GM21528 (cell line): ENCODE measurements around the gene NKAIN1.
"Not testable (repeated sequence)": the region's sequence is repeated elsewhere in the genome, so short reads cannot be mapped to it uniquely, and the experiment has no call there.

Experiments
- ATAC-seq: cut with Tn5 transposase; IDR thresholded peaks from one replicate; pipeline ENCODE4 v1.9.1; 2021; ENCODE audit warnings: mild to moderate bottlenecking, moderate library complexity; ENCODE audit not compliant: unreplicated experiment, low FRiP score

NKAIN1 gene

DNA sequence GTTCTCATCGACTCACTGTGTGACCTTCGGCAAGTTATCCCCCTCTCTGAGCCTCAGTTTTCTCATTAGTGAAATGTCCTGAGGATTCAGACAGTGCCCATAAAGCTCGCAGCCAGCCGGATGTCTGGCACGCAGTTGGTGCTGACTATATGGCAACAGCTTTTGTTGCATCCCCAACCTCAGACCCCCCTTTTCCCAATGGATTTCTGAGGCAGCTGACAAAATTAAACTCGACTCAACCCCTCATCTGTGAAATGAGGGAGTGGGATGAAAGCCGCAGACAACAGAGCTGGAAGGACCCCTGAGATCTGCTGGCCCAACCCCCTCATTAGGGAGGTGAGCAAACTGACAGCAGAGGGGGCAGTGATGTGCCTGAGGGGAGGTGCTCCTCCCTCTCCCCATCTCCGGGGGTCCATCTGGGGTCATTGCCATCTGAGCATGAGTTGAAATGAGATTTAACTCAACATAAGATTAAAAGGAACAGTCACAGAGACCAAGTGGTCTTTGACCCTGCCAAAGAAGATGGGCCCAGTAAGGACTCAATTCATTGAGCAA, 40.4 kb downstream of the NKAIN1 start:
- no peak for ATAC-seq

DNA sequence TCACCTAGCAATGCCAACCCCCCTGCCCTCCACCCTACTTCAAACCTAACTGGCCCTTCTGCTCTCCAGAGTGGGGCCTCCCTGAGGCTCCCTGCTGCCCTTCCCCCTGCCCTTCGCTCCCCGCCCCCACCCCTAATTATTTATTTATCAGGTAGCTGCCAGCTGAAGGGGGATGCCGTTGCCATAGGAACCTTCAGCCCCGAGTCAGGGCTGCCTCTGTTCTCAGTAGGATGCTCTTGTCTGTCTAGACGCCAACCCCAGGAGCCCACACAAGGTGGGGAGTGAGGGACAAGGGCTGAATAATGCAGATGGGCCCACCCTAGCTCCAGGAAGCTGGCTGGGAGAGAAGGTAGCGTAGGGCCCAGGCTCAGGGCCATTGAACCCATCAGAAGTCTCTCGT, 41.1 kb downstream of the NKAIN1 start:
- ATAC-seq, result no peak

DNA sequence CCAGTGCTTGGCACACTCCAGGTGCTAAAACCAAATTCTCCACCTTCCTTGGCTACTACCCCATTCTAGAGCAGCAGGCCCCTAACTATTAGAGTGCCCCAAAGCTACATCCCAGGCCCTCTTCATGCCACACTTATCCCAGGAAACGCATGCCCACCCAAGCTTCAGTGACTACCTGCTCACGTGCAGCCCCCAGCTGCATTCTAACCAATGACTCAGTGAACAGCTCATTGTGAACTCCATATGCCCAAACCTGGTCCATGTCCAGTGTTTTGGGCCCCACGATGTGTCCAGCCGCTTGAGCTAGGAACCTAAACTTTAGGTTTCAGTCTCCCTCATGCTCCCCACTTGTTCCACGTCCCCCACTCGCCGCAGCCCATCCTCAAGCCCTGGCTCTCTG, 41.5 kb downstream of the NKAIN1 start:
- ATAC-seq, result no peak

DNA sequence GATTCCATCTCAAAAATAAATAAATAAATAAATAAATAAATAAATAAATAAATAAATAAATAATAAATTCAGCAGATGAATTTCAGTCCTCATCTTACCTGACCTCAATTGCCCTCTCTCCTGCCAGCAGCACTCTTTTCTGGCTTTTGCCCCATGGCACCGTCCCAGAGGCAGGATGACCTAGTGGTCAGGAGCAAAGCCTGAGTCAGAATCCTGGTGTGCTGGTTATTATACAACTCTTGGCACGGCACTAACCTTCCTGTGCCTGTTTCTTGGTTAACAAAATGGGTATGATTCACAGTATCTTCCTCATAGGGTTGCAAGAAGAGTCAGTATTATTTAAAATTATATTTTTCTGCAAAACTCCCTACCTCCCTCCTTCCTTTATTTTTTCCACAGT, 43.0 kb downstream of the NKAIN1 start:
- ATAC-seq, result no peak

DNA sequence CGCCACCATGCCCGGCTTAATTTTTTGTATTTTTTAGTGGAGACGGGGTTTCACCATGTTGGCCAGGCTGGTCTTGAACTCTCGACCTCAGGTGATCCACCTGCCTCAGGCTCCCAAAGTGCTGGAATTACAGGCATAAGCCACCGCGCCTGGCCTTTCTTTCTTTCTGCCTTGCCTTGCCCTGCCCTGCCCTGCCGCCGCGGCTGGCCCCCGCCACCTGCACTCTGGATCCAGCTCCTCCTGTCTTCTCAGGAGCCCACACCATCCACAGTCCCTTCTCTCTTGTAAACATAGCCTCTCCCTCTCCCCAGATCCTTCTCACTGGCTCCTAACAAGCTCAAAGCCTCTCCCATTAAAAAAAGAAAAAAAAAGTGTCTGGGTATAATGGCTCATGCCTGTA, 44.4 kb downstream of the NKAIN1 start:
- ATAC-seq, result not testable (repeated sequence)

DNA sequence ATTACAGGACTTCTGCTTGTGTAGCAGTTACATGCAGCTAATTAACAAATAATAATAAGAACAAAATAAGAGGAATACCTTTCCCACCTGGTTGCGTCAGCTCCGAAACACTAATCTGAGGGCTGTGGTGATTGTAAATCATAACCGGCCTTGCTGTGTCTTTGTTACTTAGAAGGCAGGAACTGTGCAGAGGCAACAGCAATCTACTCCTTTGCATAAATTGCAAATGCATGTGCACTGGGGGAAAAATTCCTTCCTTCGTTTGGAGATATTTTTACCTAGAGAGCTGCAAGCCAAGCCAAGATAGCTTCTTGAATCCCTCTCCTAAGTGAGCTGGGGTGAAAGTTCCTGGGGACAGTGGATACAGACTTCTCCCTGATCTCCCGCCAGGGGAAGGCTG, 46.0 kb downstream of the NKAIN1 start:
- ATAC-seq, result no peak

DNA sequence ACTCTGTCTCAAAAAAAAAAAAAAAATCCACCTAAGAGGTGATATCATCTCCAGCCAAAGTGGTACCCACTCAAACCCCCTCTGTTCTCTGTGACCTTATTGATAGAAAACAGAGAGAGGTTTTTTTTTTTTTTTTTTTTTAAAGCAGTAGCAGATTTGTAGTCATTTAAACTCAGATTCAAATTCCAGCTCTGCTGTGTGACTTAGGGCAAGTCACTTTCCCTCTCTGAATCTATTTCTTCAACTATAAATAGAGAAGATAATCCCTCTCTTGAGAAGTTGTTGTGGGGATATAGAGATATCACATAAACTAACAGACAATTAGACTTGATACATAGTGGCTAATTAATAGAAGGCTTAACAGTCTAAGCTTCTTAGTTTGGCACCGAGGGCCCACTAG, 48.4 kb downstream of the NKAIN1 start:
- ATAC-seq, result no peak

DNA sequence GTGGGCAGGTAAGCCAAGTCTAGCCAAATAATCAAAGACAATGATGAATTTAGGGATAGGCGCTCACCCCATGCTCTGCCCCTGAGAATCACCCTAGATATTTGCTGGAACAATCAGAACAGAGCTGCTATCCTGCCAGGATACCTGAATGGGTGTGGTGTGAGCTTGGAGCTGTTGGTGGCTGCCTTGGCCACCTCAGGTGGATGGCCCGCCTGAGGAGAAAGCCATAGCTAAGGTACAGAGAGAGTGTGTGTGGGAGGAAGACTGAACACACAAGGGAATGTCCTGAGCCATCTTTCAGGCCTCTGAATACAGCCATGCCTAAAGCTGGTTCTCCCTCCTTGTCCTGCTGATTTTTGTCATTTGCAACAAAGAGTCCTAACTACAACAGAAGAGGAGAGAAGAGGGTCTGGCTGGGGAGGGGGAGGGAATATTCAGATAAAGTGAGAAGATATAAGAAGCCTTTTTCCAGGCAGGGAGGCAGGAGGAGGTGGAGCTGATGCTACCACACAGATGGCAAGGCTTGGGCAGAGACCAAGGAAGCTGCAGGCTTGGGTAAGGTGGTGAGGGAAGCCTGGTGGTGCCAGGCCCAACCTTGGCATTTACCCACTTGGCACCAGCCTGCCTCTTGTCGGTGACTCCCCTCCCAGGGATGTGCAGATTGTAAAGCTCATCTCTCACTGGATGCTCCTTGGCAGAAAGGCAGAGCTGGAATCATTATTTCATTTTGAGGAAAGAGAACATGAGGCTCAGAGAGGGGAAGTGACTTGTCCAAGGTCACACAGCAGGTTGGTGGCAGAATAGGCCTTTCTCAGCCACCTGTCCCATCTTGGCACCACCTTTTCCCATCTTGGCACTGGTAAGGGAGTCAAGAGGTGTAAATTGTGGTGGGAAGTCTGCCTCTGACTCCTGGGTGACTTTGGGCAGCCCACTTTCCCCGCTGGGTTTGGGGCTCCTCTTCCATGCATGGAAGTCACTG, 49.7 kb downstream of the NKAIN1 start:
- ATAC-seq, result no peak

DNA sequence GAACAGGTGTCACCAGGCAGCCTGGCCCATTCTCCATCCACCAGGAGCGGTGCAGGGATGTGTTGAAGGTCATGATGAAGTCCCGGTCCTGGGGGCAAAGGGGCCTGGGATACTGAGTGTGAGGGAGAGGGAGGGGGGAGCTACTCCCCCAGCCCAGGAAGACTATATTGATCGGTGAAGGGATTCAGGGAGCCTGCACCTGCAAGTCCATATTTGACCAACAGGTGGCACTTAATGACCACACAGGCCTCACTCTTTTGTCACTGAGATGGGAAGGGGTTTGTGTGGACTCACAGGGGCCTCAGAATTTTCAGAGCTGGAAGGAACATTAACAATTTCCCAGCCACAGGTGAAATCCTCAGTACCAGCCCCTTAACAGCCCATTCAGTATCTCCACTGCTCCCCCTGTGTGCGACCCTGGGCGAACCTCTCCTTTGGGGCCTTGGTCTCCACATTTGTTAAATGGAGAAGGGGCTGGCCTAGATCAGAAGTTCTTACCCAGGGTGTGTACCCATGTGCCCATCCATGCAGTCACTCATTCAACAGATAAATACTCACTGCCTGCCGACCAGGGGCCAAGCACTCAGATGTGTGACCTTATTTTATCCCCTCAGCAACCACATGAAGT, 55.6 kb downstream of the NKAIN1 start:
- ATAC-seq, result no peak

DNA sequence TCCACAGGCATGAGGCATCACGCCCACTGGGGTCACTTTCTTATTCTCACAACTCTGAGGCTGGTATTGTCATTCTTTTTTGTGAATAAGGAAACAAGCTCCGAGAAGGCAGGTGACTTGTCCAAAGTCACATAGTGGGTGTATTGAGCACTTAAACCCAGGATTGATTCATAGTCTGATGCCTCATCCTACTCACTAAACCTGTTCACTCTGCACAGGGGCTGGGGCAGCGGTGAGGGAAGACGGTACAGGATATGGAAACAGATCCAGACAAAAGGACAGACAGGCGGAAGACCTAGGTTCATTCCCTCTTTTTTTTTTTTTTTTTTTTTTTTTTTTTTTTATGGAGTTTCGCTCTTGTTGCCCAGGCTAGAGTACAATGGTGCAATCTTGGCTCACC, 56.6 kb downstream of the NKAIN1 start:
- ATAC-seq, result no peak

DNA sequence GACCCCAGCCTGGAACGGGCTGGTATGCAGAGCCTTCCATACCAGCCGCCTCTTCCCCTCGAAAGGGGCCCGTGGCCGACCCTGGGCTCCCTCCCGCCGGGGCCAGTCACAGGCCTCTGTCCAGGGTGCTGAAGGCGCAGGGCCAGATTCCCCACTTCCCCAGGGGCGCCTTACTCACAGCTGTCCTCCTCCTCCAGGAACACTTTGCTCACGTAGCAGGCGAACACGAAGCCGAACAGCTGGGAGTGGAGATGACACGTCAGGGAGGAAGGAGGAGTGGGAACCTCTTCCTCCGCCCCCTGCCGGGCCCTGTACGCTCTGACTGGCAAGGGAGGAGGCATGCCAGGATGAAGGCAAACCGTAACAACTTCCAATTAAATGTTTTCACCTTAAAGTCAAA, 57.3 kb downstream of the NKAIN1 start:
- ATAC-seq, result no peak

DNA sequence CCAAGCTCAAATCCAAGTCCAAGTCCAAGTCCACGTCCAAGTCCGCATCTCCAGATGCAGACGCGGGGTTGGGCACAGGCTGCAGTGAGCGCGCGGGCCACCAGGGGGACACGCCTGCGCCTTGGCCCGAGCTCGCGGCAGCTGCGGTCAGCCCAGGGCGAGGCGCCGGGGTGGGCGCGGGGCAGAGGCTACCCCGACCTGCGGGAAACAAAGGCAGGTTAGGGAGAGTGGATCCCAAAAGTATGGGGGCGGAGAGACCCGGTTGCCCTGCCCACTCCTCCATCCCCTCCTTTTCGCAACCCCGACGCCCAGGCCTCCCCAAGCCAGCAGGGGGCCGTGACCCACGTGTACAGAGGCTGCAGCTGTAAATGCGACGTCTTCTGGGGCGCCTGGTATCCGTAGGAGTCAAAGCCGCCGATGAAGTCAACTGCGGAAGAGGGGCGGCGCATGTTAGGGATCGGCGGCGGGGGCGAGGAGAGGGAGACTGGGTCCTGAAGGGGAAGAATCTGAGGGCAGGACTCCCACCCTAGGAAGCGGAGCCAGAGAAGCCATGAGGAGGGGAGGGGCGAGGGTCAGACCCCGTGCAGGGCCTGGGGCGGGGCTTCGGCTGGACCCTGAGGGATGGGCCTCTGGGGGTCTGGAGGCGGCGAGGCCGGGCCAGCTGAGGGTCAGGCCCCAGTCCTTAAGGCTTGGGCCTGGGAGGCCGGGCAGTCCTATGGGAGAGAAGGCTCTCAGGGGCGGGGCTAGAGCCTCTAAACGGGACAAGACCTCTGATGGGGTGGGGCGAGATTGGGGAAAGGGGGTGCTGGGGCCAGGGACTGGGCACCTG, 58.0 kb downstream of the NKAIN1 start:
- ATAC-seq, result no peak

DNA sequence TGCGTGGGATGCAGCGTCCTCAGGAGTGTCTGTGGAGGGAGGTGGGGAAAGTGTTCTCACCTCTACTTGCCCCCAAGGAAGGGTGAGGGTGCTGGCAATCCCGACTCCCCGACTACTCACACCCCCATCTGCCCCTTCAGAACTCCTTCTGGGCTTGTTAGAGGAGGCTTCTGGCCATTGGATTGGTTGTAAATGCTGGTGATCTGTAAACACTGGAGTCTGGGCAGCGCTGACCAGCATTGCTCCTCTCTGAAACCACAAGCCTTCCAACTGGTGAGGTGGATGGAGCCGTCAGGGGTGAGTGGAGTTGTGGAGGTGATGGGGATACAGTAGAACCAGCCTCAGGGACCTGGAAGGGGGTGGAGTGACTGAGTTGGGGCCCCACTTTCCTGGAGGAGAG, 59.3 kb downstream of the NKAIN1 start:
- no peak for ATAC-seq

DNA sequence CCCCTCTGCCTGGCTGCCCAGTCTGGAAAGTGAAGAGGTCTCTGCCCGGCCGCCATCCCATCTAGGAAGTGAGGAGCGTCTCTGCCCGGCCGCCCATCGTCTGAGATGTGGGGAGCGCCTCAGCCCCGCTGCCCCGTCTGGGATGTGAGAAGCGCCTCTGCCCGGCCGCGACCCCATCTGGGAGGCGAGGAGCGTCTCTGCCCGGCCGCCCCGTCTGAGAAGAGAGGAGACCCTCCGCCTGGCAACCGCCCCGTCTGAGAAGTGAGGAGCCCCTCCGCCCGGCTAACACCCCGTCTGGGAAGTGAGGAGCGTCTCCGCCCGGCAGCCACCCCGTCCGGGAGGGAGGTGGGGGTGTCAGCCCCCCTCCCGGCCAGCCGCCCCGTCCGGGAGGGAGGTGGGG, 63.4 kb downstream of the NKAIN1 start:
- not testable (repeated sequence) for ATAC-seq

DNA sequence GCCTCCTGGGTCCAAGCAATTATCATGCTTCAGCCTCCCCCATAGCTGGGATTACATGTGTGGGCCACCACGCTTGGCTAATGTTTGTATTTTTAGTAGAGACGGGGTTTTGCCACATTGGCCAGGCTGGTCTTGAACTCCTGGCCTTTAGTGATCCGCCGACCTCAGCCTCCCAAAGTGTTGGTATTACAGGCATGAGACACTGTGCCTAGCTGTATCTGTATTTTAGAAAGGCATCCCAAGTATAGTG, 69.3 kb downstream of the NKAIN1 start:
- ATAC-seq, result no peak

DNA sequence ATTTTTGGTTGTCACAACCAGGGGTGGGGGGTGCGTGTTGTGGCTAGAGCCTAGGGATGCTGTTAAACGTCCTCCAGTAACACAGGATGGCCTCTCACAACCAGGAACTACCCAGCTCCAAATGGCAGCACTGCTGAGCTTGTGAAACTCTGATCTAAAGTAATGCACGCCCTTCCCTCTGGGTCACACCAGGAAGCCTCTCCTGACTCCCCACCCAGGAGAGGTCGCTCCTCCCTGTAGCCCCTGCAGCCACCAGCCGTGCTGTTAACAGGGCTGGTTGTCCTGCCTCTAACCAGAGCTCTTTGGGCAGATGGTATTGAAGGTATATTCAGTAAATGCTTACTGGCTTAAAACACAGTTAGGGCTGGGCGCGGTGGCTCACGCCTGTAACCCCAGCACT, 73.2 kb downstream of the NKAIN1 start:
- ATAC-seq, result no peak

DNA sequence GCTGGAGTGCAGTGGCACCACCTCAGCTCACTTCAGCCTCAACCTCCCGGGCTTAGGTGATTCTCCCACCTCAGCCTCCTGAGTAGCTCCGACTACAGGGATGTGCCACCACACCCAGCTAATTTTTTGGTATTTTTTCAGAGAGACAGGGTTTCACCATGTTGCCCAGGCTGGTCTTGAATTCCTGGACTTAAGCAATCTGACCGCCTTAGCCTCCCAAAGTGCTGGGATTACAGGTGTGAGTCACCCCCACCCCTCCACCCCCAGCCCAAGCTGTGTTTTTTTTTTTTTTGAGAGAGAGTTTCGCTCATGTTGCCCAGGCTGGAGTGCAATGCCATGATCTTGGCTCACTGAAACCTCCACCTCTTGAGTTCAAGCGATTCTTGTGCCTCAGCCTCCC, 75.4 kb downstream of the NKAIN1 start:
- no peak for ATAC-seq

DNA sequence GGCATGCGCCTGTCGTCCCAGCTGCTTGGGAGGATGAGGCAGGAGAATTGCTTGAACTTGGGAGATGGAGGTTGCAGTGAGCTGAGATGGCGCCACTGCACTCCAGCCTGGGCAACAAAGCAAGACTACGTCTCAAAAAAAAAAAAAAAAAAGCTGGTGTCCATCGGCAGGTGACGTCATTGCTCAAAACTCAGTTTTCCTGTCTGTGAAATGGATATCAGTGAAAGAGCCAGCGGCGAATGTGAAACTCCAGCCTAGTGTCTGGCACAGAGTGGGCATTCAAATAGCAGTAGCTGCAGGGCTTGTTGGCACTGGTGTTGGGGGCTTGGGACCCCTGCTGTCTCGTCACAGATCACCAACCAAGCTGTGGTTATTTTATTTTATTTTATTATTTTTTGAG, 75.8 kb downstream of the NKAIN1 start:
- ATAC-seq, result no peak

DNA sequence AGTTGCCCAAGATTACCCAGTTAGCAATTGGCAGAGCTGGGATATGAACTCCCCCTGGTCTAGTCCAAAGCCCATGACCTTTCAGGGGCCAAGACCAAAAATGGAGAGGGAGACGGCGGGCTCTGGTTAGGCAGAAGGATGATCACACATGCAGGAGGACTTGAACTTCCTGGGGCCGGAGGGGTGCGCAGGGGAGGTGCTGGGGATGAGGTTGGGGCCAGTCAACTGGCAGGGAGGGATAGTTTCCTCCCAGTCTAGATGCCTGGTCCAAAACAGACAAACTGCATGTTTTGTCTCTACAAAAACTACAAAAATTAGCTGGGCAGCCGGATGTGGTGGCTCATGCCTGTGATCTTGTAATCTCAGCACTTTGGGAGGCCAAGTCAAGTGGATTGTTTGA, 78.1 kb downstream of the NKAIN1 start:
- ATAC-seq, result no peak

DNA sequence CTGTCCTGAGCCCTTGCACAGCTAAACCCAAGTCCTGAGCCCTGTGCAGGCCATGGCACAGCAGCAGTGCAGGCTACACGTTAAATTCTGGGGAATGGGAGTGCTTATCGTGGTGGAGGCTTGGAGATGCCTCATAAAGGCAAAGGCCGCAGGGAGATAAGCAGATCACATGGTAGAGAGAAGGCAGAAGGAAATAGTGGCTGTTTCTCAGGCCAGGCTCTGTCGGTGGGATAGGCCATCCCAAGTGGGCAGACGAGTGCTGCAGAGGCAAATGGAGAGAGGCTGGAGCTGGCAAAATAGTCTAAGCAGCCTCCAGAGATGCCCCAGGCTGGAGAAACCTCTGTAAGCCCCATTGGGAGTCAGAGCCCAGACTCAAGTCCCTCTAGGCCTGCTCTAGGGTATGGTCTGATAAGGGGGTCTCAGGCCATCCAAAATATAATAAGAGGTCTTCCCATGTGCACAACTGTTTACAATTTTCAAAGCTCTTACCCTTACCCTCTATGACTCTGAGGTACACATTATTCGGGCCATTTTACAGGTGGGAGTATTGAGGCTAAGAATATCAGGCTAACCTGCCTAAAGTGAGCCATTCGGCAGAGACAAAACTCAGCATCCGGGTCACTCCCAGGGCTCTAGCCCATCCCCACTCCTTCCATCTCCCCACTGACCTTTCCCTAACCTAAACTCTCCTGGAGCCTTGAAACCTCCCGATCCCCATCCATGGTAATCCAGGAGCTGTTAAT, 79.6 kb downstream of the NKAIN1 start:
- no peak for ATAC-seq
